GM12875 (cell line): ENCODE results near the gene CPXM2.

ENCODE experiments used
- H3K4me3 ChIP-seq: one replicate; pipeline ENCODE4 v1.5.1; 2011; ENCODE audit warnings: low read depth, low read length, control low read depth
- TF ChIP-seq, protein P1 (sequence below): IDR thresholded peaks from 2 replicates; pipeline ENCODE4 v1.5.1; 2011; ENCODE audit warnings: low read depth, mild to moderate bottlenecking, control low read depth, inconsistent platforms, low read length, moderate library complexity, borderline replicate concordance; ENCODE audit not compliant: insufficient read depth

The CPXM2 gene

DNA sequence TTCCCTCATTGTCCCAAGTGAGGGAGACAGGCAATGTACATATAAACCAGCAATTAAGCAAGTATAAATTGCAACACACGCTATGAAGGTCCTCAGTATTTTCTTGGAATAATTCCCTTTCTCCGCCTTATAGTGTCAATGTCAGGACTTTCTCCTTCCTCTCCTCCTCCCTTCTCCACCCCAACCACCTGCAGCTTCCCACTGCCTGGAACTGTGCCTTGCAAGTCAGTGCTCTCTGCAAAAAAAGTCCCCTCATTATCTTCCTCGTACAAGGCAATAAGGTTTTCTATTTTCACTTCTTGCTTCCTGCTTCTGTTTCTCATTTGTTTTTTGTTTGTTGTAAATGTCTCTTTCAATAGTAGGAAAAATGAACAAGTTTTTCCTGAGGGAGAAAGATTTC lies 113.7 kb downstream of the CPXM2 start:
- no peak overlapping the region for H3K4me3 ChIP-seq
- TF ChIP-seq, protein P1, sequence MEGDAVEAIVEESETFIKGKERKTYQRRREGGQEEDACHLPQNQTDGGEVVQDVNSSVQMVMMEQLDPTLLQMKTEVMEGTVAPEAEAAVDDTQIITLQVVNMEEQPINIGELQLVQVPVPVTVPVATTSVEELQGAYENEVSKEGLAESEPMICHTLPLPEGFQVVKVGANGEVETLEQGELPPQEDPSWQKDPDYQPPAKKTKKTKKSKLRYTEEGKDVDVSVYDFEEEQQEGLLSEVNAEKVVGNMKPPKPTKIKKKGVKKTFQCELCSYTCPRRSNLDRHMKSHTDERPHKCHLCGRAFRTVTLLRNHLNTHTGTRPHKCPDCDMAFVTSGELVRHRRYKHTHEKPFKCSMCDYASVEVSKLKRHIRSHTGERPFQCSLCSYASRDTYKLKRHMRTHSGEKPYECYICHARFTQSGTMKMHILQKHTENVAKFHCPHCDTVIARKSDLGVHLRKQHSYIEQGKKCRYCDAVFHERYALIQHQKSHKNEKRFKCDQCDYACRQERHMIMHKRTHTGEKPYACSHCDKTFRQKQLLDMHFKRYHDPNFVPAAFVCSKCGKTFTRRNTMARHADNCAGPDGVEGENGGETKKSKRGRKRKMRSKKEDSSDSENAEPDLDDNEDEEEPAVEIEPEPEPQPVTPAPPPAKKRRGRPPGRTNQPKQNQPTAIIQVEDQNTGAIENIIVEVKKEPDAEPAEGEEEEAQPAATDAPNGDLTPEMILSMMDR, result no peak

DNA sequence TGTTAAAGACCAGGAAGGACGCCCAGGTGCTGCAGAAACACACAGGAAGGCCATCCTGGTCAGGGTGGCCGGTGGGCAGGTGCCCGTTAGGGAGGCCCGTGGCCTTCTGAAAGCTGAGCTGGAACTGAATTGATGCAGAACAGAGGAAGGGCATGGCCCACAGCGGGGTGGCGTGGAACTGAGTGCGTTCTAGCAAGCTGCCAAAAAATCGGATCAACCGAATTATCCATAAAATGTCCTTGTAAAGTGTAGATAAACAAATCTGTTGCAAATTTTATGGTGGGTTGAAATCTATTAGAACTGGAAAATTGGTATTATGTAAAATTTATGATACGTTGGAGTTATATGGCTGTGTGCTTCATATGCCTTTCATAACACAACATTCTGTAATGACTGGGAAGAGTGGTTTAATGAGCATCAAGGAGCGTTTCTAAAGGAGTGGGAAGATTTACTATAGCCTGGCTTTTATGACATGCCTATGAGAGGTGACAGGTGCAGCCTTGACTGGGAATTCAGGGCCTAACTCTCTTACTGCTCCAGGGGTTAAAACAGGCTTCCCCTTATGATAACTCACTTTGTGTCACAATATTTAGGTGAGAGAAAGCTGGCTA lies 117.4 kb downstream of the CPXM2 start:
- H3K4me3 ChIP-seq, result no peak overlapping the region
- TF ChIP-seq, protein P1, result no peak

DNA sequence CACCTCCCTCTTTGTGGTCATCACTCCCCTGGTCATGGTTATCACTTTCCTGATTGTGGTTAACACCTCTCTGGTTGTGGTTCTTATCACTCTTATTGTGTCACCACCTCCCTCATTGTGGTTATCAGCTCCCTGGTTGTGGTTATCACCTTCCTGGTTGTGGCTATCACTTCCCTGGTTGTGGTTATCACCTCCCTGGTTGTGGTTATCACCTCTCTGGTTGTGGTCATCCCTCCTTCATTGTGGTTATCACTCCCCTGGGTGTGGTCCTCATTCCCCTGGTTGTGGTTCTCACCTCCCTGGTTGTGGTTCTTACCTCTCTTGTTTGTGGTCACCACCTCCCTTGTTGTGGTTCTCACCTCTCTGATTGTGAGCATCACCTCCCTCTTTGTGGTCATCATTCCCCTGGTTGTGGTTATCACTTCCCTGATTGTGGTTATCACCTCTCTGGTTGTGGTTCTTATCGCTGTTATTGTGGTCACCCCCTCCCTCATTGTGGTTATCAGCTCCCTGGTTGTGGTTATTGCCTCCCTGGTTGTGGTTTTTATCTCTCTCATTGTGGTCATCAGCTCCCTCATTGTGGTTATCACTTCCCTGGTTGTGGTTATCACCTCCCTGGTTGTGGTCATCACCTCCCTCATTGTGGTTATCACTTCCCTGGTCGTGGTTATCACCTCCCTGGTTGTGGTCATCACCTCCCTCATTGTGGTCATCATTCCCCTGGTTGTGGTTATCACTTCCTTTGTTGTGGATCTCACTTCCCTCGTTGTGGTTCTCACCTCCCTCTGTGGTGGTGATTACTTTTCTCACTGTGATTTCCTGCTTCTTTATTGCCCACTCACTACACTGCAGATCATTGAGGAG lies 118.7 kb downstream of the CPXM2 start:
- no peak overlapping the region for H3K4me3 ChIP-seq

DNA sequence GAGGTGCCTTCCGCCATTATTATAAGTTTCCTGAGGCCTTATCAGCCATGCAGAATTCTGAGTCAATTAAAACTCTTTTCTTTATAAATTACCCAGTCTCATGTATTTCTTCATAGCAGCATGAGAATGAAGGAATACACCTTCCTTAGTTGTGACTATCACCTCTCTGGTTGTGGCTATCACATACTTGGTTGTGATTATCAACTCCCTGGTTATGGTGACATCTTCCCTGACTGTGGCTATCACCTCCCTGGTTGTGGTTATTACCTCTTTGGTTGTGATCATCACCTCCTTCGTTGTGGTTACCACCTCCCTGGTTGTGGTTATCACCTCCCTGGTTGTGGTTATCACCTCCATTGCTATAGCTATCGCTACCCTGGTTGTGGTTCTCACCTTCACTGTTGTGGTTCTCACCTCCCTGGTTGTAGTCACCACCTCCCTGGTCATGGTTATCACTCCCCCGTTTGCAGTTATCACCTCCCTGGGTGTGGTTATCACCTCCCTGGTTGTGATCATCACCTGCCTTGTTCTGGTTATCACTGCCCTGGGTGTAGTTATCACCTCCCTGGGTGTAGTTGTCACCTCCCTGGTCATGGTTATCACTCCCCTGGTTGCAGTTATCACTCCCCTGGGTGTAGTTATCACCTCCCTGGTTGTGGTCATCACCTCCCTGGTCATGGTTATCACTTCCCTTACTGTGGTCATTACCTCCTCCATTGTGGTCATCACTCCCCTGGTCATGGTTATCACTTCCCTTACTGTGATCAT lies 119.5 kb downstream of the CPXM2 start:
- H3K4me3 ChIP-seq, result no peak overlapping the region
- TF ChIP-seq, protein P1, result no peak

More for the DNA sequence above, 118.7 kb downstream of the CPXM2 start:
- TF ChIP-seq, protein P1, result no peak

DNA sequence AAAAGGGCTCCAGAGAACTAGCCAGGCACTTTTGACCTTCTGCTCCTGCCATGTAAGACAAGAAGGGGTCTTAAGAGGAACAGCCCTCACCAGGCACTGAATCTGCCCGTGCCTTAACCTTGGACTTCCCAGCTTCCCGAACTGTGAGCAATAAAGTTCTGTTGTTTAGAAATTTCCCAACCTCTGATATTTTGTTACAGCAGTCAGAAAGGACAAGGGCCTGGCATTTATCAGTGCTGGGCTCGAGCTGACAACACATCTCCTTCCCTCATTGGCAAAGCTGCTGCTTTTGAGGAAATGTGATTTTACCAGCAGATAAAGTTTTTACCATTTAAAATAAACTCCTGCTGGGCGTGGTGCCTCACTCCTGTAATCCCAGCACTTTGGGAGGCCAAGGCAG lies 122.0 kb downstream of the CPXM2 start:
- TF ChIP-seq, protein P1, result no peak
- no peak overlapping the region for H3K4me3 ChIP-seq

DNA sequence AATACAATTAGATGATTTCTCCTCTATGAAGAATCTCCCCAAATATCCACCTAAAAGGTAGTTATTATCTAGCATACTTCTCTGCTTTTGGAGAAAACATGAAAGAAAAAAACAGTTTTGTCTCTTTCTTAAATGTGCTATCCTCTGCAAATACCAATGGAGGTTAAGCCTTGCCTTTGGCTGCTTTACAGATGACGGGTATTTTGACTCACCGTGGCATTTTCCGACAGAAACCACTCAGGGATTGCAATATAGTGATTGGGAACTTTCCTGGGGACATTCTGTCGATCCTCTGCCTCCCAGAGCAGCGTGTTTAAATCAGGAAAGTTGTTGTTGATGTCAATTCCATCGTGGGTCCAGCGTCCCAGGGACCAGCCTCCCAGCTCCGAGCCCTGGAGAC lies 124.8 kb downstream of the CPXM2 start:
- TF ChIP-seq, protein P1, result no peak
- H3K4me3 ChIP-seq, result no peak overlapping the region
